Immature natural killer cell (primary cell): ENCODE data around the gene MAEA. TPM values are rescaled to one million over a fixed set of nuclear protein-coding genes. Genes with fewer than 3 reads are reported as not detected.

Experiments
- DNase-seq, 3 donors: peaks; one replicate each; pipeline ENCODE4 v3.0.0; 2022; ENCODE audit warnings: mixed read lengths in 1 of 3
- H3K27ac Mint-ChIP-seq, 6 donors: one replicate each; pipeline ENCODE4 v1.8.0; 2020; ENCODE audit warnings: mixed read lengths in 6 of 6, mild to moderate bottlenecking in 5 of 6, inconsistent platforms in 4 of 6, moderate library complexity in 3 of 6
- H3K27me3 Mint-ChIP-seq, 3 donors: one replicate each; pipeline ENCODE4 v1.8.0; 2020 to 2021; ENCODE audit warnings: low read depth in 3 of 3, mild to moderate bottlenecking in 3 of 3, mixed read lengths in 3 of 3, moderate library complexity in 3 of 3, inconsistent platforms in 1 of 3
- H3K36me3 Mint-ChIP-seq, 3 donors: one replicate each; pipeline ENCODE4 v1.8.0; 2020; ENCODE audit warnings: mixed read lengths in 3 of 3, inconsistent platforms in 2 of 3, mild to moderate bottlenecking in 2 of 3
- H3K4me1 Mint-ChIP-seq, 2 donors: one replicate each; pipeline ENCODE4 v1.8.0; 2020; ENCODE audit warnings: inconsistent platforms in 2 of 2, mild to moderate bottlenecking in 2 of 2, mixed read lengths in 2 of 2, moderate library complexity in 1 of 2
- H3K4me3 Mint-ChIP-seq, 5 donors: one replicate each; pipeline ENCODE4 v1.8.0; 2020; ENCODE audit warnings: mild to moderate bottlenecking in 5 of 5, mixed read lengths in 5 of 5, inconsistent platforms in 3 of 5, moderate library complexity in 3 of 5
- H3K9me3 Mint-ChIP-seq, 6 donors: one replicate each; pipeline ENCODE4 v1.8.0; 2020; ENCODE audit warnings: mild to moderate bottlenecking in 6 of 6, mixed read lengths in 6 of 6, inconsistent platforms in 4 of 6, moderate library complexity in 3 of 6
- polyA plus RNA-seq, 3 donors: library from polyadenylated mRNA; unstranded; fragments of 300-500 nt; fragmentation: Illumina TruSeq; gene quantifications; one replicate each; pipeline ENCODE4 v1.2.3, GENCODE V29; 2021

Gene MAEA
- polyA plus RNA-seq, 3 donors from 2014 or later, result 60.7 to 76.0 (median 72.9) TPM

DNA sequence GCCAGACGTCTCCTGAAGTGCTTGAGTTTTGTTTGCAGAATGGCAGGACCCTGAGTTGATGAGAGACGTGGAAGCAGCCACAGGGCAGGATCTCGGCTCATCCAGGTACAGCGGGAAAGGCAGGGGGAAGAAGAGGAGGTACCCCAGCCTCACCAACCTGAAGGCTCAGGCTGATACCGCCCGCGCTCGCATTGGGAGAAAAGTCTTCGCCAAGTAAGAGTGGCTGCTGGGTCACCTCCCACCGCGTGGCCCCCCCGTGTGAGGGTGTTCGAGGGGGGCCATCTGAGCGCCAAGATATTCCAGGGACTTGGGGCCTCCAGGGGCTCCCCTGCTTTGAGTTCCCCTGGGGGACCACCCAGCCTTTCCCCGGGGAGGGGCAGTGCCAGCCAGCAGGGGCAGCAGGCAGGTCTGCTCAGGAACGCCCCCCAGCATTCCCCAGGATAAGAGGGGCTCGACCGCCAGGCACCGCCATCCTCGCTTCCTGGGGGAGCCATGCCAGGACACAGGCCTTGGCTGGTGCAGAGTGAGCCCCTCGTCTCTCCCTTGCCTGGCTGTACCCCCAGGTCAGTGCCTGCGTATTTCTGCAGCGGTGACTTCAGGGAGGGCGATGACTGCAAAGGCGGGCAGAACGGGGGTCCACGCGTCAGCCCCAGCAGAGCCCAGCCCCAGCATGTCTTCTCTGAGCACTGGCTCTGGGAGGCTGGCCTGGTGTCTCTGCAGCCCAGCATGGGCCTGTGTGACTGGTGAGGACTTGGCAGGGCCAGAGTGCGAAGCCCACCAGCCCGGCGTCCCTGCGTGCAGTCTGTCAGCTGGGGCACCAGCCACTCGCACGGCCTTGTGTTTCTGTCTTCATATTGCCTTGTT is 94.3 kb downstream of the MAEA start:
- H3K4me3 Mint-ChIP-seq, result no peak overlapping the region
- H3K27me3 Mint-ChIP-seq, result no peaks in the 10 kb centered on the region
- no peak for DNase-seq
- H3K27ac Mint-ChIP-seq, result no peak overlapping the region
- H3K36me3 Mint-ChIP-seq, result peaks cover 22 to 26% (median 23%) of the 10 kb centered on the region in 3 donors
- H3K4me1 Mint-ChIP-seq, result no peaks in the 10 kb centered on the region
- H3K9me3 Mint-ChIP-seq, result peaks cover 1 to 9% (median 6%) of the 10 kb centered on the region in 6 donors

GRCh38 chr4:1384675-1385372 is 95.1 kb downstream of the MAEA start:
- Mint-ChIP-seq H3K4me3 (no peak overlapping the region), H3K27me3 (no peaks in the 10 kb centered on the region), H3K4me1 (no peaks in the 10 kb centered on the region), H3K27ac (no peak overlapping the region), H3K36me3 (peaks cover 29 to 32% (median 29%) of the 10 kb centered on the region in 3 donors), H3K9me3 (peaks cover 1 to 13% (median 7%) of the 10 kb centered on the region in 6 donors)
- DNase-seq, result no peak

DNA sequence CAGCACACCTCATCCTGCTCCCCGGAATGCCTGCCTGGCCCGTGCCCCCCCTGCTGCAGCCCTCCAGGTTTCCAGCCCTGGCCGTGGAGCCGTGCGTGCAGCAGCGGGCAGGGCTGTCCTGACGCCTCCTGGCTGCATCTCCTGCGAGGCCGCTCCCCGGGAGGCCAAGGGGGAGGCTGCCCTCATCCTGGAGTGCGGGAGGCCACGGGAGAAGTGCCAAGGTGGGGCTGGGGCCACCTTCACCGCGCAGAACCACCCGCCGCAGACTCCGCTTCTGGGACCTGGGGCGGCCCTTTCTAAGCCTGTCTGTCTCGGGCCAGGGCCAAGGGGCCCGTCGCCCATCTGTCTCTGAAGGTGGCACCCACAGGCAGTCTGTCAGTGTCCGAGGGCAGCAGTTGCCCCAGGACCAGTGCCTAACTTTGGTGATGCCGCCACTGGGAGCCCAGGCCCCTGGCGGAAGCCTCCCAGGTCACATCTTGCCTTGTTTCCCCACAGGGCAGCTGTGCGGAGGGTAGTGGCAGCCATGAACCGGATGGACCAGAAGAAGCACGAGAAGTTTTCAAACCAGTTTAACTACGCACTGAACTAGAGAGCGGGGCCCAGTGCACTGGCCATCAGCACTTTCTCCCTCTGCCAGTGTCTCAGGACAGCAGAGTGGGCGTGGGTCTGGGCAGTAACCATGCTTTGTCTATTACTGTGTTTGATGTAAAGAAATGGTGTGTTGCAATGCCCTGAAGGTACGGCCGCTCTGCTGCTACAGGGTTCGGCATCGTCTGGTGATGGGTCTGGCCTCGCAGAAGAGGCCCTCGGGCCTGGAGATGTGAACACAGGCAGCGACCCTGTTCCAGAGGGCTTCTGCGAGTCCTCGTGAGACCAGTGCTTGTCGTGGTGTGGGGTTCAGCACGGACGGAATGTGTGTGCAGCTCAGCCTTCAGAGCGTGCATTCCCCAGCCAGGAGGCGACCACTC is 96.0 kb downstream of the MAEA start:
- H3K36me3 Mint-ChIP-seq, result peaks cover 31 to 35% (median 31%) of the 10 kb centered on the region in 3 donors
- no peak for DNase-seq

More for the DNA sequence above, 96.0 kb downstream of the MAEA start:
- H3K9me3 Mint-ChIP-seq, result peaks cover 1 to 14% (median 7%) of the 10 kb centered on the region in 6 donors
- no peak overlapping the region for H3K4me3 Mint-ChIP-seq
- H3K27ac Mint-ChIP-seq, result no peak overlapping the region
- no peaks in the 10 kb centered on the region for H3K27me3 Mint-ChIP-seq
- H3K4me1 Mint-ChIP-seq, result no peaks in the 10 kb centered on the region

Other genes starting within 250 kb of the MAEA start
- gene RNF212, start 176.3 kb upstream of the MAEA start, polyA plus RNA-seq, result 1 to 10 TPM in 2 of 3 donors, not detected in 1; 1.3 to 2.4 TPM
- gene SPON2, start 117.3 kb upstream of the MAEA start, polyA plus RNA-seq, result 1,000 to 10,000 TPM in 2 of 3 donors, 100 to 1,000 TPM in 1; 603 to 1,685 (median 1,079) TPM
- 100 to 1,000 TPM in 1 of 3 donors, 10 to 100 TPM in 2; 72.1 to 110 (median 77.7) TPM for gene CTBP1, start 40.8 kb upstream of the MAEA start, polyA plus RNA-seq
- 1 to 10 TPM; 3.2 to 7.0 (median 4.0) TPM for gene UVSSA, start 57.3 kb downstream of the MAEA start, polyA plus RNA-seq
- not detected for gene NKX1-1, start 116.6 kb downstream of the MAEA start, polyA plus RNA-seq